Fibroblast of mammary gland (primary cell): Measurements from ENCODE around the gene SUGCT.
A peak's percentile ranks its signal among the peaks of the same experiment; 100 is the strongest.

Experiments
- DNase-seq: peaks from one replicate; pipeline ENCODE4 v3.0.0-alpha.2; 2010; ENCODE audit warnings: low read depth
- H3K4me3 ChIP-seq: 2 replicates; pipeline ENCODE4 v1.5.1; 2011; ENCODE audit warnings: low read depth, mild to moderate bottlenecking, low read length, moderate library complexity; ENCODE audit not compliant: control insufficient read depth
- CTCF ChIP-seq: conservative IDR thresholded peaks from 2 replicates; pipeline ENCODE4 v1.5.1; 2011; ENCODE audit warnings: low read depth, low read length, inconsistent platforms; ENCODE audit not compliant: control insufficient read depth, insufficient read depth

The SUGCT gene

DNA sequence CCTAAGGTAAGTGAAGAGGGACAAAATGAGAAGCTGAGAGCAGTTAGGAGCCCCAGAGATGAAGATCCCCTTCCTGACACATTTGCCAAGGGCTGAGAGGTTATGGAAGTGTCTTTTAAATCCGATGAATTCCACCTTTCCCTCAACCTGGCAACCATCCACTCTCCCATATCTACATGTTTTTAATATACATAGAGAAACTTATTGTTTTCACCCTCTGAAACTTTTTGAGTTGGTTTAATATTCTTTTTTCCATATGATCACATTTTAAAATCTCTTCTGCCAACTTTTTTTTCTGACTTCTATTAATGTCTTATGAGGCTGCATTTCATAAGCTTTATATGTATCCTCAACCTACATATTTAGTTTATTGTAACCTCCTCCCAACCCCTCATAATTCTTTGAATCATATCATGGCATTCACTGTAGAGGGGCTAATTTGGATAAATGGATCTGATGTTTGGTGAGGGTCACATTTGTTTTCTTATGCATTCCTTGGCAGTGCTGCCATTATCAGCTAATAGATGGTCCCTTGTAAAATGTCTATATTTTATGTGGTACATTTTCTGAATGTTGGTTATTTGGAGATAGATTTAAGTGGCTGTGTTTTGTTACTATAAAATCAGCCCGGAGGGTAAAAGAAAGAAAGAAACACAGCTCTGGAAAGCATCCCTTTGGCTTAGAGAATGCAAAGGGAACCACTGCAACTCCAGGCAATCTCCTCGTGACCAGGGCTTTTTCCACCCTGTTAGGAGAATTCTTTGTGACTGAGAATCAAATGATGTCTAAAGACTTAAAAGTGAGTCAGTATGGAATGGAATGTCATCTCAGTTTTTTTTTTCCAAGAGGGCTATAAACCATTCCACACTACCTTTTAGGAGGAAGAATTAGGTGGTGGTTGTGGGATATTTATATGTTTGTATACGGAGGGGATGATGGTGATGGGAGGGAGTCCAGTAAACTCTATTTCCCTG is 334.4 kb downstream of the SUGCT start:
- no peak overlapping the region for H3K4me3 ChIP-seq
- TF ChIP-seq CTCF = no peak
- DNase-seq = peak; percentile 64

DNA sequence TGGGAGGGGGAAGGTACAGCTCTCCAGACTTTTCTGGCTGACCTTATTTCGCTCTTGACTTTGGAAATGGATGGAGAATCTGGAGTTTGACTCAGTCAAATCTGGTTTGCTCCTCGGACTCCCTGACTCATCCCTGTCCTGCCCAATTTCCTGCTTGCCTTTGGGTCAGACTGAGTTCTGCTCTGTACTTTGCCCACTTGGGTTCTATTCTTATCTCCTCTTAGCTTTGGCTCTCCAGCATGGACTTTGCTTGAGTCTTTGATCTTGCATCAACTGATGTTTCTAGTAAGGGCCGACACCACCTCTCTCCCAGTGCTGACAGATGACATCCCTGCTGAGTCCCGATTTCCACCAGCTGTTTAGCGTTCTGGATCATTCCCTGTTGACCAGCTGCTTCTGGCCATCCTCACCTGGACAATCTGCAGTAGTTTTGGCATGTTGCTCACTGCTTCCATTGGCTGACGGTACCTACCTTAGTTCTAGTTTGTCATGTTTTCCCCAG is 335.3 kb downstream of the SUGCT start:
- no peak overlapping the region for H3K4me3 ChIP-seq
- peak; percentile 57 for DNase-seq
- TF ChIP-seq CTCF = no peak

DNA sequence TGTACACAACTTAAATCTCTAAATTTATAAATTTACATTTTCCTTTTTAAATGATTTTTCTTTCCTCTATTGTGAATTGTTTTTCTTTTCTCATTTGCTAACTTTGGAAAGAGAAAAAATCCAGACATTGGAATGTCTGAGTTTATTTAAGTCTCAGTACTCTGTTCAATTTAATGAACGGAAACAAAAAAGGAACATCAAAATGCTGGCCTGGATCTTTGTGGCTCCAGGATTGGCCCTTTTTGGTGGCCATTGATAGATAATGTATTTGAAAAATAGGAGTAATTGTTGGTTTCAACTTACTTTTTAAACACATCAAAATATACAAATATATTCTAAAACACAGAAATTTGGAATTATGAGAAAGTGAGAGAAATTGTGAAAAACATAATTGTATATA is 336.0 kb downstream of the SUGCT start:
- DNase-seq = no peak
- no peak overlapping the region for H3K4me3 ChIP-seq
- no peak for TF ChIP-seq CTCF

- TF ChIP-seq CTCF = no peak
- DNase-seq = no peak
- H3K4me3 ChIP-seq = no peak overlapping the region
Measured at GRCh38 chr7:40471891-40472290, 337.1 kb downstream of the SUGCT start.

GRCh38 chr7:40474790-40475680 is 340.2 kb downstream of the SUGCT start:
- TF ChIP-seq CTCF = no peak
- no peak overlapping the region for H3K4me3 ChIP-seq

DNA sequence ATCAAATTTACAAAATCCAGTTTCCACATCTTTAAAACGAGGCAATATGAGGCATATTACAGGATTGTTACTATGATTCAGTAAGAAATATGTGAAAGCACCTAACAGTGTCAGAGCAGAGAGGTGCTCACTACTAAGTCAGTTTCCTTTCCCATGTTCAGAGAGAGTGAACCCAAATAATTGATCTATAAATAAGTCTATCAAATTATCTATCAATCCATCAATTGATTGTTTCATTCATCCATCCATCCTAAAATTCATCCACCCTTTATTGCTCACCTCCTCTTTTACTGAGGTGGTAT is 340.8 kb downstream of the SUGCT start:
- DNase-seq = no peak
- no peak for TF ChIP-seq CTCF
- no peak overlapping the region for H3K4me3 ChIP-seq

More at GRCh38 chr7:40474790-40475680, 340.2 kb downstream of the SUGCT start:
- DNase-seq = no peak
